Measurements from ENCODE around the gene SLC26A1. TPM values are rescaled to one million over a fixed set of nuclear protein-coding genes. Genes with fewer than 3 reads are reported as not detected.

SLC26A1 gene
- total RNA-seq, 1 experiment from 2014 or later = 0.22 TPM

- no TSS peak for BruUV-seq (replicated peaks)
- ChIA-PET CTCF (no interaction called here), RAD21 (ENCODE audit: low non-redundant PET in 1 of 2, low total read pairs in 2 of 2, uncharacterized antibody in 2 of 2, unreplicated experiment in 2 of 2) (no interaction called here), POLR2A (no interaction called here)
- no peak overlapping the region for H3K4me3 ChIP-seq (replicated peaks in 1 of 2; ENCODE audit: low read depth in 1 of 2, low read length in 2 of 2)
- H3K9me2 ChIP-seq (ENCODE audit: insufficient read depth) = no peaks in the 10 kb centered on the region
- H2AFZ ChIP-seq (ENCODE audit: low read depth, low read length, poor library complexity, severe bottlenecking) = no peak overlapping the region
- DNase-seq (ENCODE audit: low read depth, low spot score) (no peak), ATAC-seq (no peak)
- intact Hi-C loops (cut with micrococcal nuclease) = loop anchor here (1.0 kb wide), 1 partner anchor 32 kb away; no protein-coding TSS in a partner anchor
- no peak overlapping the region for H3K9ac ChIP-seq (ENCODE audit: low read length)
- H3K27me3 ChIP-seq (ENCODE audit: insufficient read depth, low read length) = no peaks in the 10 kb centered on the region
- peaks cover 58 to 88% of the 10 kb centered on the region in 2 experiments for H3K4me1 ChIP-seq (ENCODE audit: control insufficient read depth in 1 of 2, insufficient read depth in 2 of 2, low read length in 2 of 2)
- no peaks in the 10 kb centered on the region for H3K36me3 ChIP-seq (ENCODE audit: control insufficient read depth in 1 of 2, insufficient read depth in 2 of 2, low read length in 2 of 2)
- H3K9me3 ChIP-seq (ENCODE audit: control insufficient read depth in 1 of 2, insufficient read depth in 1 of 2, low read depth in 1 of 2, low read length in 2 of 2) = no peaks in the 10 kb centered on the region
- no peaks in the 10 kb centered on the region for H3K79me2 ChIP-seq (ENCODE audit: insufficient read depth, low read length)
- TF ChIP-seq JUND (IDR thresholded peaks at IDR 0.05) (no peak), EZH2phosphoT487 (IDR thresholded peaks at IDR 0.05; ENCODE audit: borderline replicate concordance) (no peak), SP1 (IDR thresholded peaks at IDR 0.05; ENCODE audit: low read depth) (no peak), EGR1 (IDR thresholded peaks at IDR 0.05; ENCODE audit: low read depth) (no peak), ZFX (IDR thresholded peaks at IDR 0.05) (no peak), SIN3A (IDR thresholded peaks at IDR 0.05; ENCODE audit: low read depth) (no peak), TCF7L2 (IDR thresholded peaks at IDR 0.05; ENCODE audit: borderline replicate concordance, extremely low read depth, insufficient read depth, insufficient read length) (no peak), ATF3 (IDR thresholded peaks at IDR 0.05) (no peak), FOSL1 (IDR thresholded peaks at IDR 0.05; ENCODE audit: low read depth) (no peak), POLR2AphosphoS5 (IDR thresholded peaks at IDR 0.05; ENCODE audit: low read depth, low read length) (no peak), ZNF274 (IDR thresholded peaks at IDR 0.05; ENCODE audit: low read depth, low read length) (no peak)
- peak overlapping the region; percentile 69 for H3K4me2 ChIP-seq (ENCODE audit: low read length)
- H3K27ac ChIP-seq (ENCODE audit: low read depth, low read length) = no peak overlapping the region
- no peaks in the 10 kb centered on the region for H4K20me1 ChIP-seq (ENCODE audit: insufficient read depth)
These were observed 49.3 kb upstream of the SLC26A1 start for GRCh38 chr4:1042352-1043055.

GRCh38 chr4:1041936-1042330 is 48.7 kb upstream of the SLC26A1 start:
- Histone ChIP-seq H4K20me1 (ENCODE audit: insufficient read depth) (no peaks in the 10 kb centered on the region), H3K27ac (ENCODE audit: low read depth, low read length) (peak overlapping the region; percentile 65), H3K9me2 (ENCODE audit: insufficient read depth) (no peaks in the 10 kb centered on the region), H3K4me1 (ENCODE audit: control insufficient read depth in 1 of 2, insufficient read depth in 2 of 2, low read length in 2 of 2) (peaks cover 58 to 83% of the 10 kb centered on the region in 2 experiments), H3K4me3 (replicated peaks in 1 of 2; ENCODE audit: low read depth in 1 of 2, low read length in 2 of 2) (peak overlapping the region in 1 of 2 experiments; percentile 33; a peak in 1 of 4 replicates), H3K36me3 (ENCODE audit: control insufficient read depth in 1 of 2, insufficient read depth in 2 of 2, low read length in 2 of 2) (no peaks in the 10 kb centered on the region), H3K4me2 (ENCODE audit: low read length) (peak overlapping the region; percentile 69), H3K79me2 (ENCODE audit: insufficient read depth, low read length) (no peaks in the 10 kb centered on the region), H2AFZ (ENCODE audit: low read depth, low read length, poor library complexity, severe bottlenecking) (peak overlapping the region; percentile 16), H3K9ac (ENCODE audit: low read length) (peak overlapping the region; percentile 41; the same call in 1 of the 2 replicates), H3K27me3 (ENCODE audit: insufficient read depth, low read length) (no peaks in the 10 kb centered on the region), H3K9me3 (ENCODE audit: control insufficient read depth in 1 of 2, insufficient read depth in 1 of 2, low read depth in 1 of 2, low read length in 2 of 2) (no peaks in the 10 kb centered on the region)
- BruUV-seq (replicated peaks) = no TSS peak
- ATAC-seq = no peak
- TF ChIP-seq YY1 (IDR thresholded peaks at IDR 0.05; ENCODE audit: extremely low read depth, insufficient replicate concordance, low read depth, low read length) (no peak), TCF7L2 (IDR thresholded peaks at IDR 0.05; ENCODE audit: borderline replicate concordance, extremely low read depth, insufficient read depth, insufficient read length) (no peak), CBX3 (IDR thresholded peaks at IDR 0.05; ENCODE audit: low read depth) (no peak), SRF (IDR thresholded peaks at IDR 0.05; ENCODE audit: low read depth) (no peak), JUND (IDR thresholded peaks at IDR 0.05) (no peak), CTCF (IDR thresholded peaks at IDR 0.05 in 2 of 3, conservative IDR thresholded peaks at IDR 0.05 in 1 of 3; ENCODE audit: borderline replicate concordance in 1 of 3, insufficient read depth in 1 of 3, low read depth in 2 of 3, low read length in 2 of 3) (no peak), ZNF274 (IDR thresholded peaks at IDR 0.05; ENCODE audit: low read depth, low read length) (no peak)
- POLR2A ChIA-PET = no interaction called here
- RAD21 ChIA-PET (ENCODE audit: low non-redundant PET in 1 of 2, low total read pairs in 2 of 2, uncharacterized antibody in 2 of 2, unreplicated experiment in 2 of 2) = no interaction called here
- no peak for DNase-seq (ENCODE audit: low read depth, low spot score)
- CTCF ChIA-PET = no interaction called here
- intact Hi-C loops (cut with micrococcal nuclease) = no loop called here
